HG03060 (cell line): Measurements from ENCODE around the gene MTFMT.
"Not testable (repeated sequence)": the region's sequence is repeated elsewhere in the genome, so short reads cannot be mapped to it uniquely, and the experiment has no call there.

ENCODE experiments used
- ATAC-seq: cut with Tn5 transposase; IDR thresholded peaks from one replicate; pipeline ENCODE4 v1.9.1; 2021; ENCODE audit warnings: low read depth, moderate number of reproducible peaks; ENCODE audit not compliant: unreplicated experiment

MTFMT gene

GRCh38 chr15:65028921-65029735 lies at the start of gene MTFMT:
Gene MTFMT, minus strand, starts transcription at chr15:65029639. Its CDS starts 26 bp downstream, at chr15:65029613.
- ATAC-seq, result no peak

GRCh38 chr15:65077981-65078352 lies 48.5 kb upstream of the MTFMT start:
- ATAC-seq, result no peak

GRCh38 chr15:65077291-65077980 lies 48.0 kb upstream of the MTFMT start:
- ATAC-seq, result no peak

DNA sequence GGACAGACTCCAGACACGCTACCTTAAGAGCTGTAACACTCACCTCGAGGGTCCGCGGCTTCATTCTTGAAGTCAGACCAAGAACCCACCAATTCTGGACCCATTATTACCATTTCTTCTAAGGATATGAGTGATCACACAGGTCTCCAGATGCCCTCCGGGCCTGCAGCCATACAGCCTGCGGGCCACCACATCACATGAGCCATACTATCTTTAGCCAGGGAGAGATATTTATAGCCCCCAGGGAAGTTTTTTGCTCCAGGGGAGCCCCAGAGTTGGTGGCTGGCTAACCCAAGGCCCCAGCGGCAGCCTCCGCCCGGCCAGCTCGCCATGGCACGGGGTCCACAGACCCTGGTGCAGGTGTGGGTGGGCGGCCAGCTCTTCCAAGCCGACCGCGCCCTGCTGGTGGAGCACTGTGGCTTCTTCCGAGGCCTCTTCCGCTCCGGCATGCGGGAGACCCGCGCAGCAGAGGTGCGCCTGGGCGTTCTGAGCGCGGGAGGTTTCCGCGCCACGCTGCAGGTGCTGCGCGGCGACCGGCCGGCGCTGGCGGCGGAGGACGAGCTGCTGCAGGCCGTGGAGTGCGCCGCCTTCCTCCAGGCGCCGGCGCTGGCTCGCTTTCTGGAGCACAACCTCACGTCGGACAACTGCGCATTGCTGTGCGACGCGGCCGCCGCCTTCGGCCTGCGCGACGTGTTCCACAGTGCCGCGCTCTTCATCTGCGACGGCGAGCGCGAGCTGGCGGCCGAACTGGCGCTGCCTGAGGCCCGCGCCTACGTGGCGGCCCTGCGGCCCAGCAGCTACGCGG lies 47.2 kb upstream of the MTFMT start, which contains the start of gene KBTBD13:
Gene KBTBD13 (plus strand): TSS at position 261 of the 805 bp plus-strand sequence. CDS start 70 bp downstream, at position 331.
- ATAC-seq, result no peak

DNA sequence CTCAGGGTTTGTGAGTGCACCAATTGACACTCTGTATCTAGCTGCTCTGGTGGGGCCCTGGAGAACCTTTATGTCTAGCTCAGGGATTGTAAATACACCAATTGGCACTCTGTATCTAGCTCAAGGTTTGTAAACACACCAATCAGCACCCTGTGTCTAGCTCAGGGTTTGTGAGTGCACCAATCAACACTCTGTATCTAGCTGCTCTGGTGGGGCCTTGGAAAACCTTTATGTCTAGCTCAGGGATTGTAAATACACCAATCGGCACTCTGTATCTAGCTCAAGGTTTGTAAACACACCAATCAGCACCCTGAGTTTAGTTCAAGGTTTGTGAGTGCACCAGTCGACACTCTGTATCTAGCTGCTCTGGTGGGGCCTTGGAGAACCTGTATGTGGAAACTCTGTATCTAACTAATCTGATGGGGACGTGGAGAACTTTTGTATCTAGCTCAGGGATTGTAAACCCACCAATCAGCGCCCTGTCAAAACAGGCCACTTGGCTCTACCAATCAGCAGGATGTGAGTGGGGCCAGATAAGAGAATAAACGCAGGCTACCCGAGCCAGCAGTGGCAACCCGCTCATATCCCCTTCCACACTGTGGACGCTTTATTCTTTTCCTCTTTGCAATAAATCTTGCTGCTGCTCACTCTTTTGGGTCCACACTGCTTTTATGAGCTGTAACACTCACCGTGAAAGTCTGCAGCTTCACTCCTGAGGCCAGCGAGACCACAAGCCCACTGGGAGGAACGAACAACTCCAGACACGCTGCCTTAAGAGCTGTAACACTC lies 46.4 kb upstream of the MTFMT start:
- ATAC-seq, result not testable (repeated sequence)

DNA sequence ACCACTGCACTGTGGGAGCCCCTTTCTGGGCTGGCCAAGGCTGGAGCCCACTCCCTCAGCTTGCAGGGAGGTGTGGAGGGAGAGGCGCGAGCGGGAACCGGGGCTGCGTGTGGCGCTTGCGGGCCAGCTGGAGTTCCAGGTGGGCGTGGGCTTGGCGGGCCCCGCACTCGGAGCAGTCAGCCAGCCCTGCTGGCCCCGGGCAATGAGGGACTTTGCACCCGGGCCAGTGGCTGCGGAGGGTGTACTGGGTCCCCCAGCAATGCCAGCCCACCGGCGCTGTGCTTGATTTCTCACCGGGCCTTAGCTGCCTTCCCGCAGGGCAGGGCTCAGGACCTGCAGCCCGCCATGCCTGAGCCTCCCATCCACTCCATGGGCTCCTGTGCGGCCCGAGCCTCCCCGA lies 45.5 kb upstream of the MTFMT start:
- not testable (repeated sequence) for ATAC-seq

- ATAC-seq, result no peak
Measured at GRCh38 chr15:65072617-65073016, 43.2 kb upstream of the MTFMT start.

DNA sequence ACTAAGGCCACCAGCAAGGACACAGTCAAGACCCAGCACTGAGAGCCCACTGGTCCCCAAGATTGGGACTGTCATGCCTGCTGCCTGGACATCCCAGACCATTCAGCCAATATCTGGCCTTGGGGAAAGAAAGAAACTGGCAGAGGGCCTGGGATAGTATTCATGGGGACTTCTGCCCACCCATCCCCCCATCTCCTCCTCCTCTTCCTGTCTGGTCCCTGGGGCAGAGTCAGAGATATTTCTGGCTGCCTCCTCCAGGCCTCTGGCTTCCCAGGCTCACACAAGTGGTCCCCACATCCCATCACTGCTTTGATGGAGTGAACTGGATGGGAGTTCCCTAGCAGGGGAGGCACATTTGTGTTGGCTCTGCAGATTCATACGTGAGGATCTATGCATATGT lies 42.6 kb upstream of the MTFMT start:
- ATAC-seq, result no peak

DNA sequence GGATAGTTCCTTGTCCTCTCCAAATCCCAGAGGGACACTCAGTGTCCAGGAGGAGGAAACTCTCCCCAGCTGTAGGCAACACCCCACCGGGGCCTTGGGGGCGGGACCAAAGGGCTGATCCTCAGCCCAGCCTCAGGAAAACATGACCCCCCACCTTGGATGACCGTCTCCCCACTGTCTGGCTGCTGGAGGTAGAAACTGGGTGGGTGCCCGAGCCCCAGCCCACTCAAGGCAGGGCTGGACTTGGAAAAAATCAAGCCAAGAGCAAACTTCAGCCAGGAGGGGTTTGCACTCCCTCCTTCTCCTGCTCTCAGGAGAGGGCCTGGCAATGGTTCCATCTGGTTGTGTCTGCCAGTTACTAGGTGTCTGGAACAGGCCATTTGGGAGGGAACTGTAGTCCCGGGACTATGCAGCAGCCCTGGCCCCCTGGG lies 42.0 kb upstream of the MTFMT start:
- no peak for ATAC-seq

DNA sequence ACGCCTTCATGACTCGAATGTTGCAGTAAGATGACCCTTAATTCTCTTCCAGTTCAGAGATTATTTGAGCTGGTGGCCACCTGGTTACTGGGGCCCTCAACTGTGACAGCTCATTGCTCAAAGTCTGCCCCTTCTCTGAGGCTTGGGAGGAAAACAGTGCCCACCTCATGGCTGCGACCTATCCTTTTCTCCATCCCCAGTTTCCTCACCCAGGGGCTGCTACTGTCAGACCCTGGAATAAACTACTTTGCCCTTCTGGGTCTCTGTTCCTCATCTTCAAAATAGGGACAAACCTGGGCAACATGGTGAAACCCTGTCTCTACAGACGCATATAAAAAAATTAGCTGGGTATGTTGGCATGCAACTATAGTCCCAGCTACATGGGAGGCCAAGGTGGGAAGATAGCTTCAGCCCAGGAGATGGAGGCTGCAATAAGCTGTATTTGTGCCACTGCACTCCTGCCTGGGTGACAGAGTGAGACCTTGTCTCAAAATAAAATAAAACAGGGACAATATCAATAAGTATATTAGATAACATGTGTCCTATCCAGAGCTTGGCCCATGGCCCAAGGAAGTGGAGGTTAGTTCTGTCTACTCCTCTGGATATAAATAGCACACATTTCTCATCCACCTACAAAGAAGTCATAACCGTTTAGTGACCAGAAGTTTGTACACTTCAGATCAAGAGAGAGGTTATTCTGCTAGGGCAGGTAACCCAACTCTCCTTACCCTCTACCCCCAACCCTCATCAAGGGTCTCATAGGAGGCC lies 40.5 kb upstream of the MTFMT start:
- ATAC-seq, result no peak

DNA sequence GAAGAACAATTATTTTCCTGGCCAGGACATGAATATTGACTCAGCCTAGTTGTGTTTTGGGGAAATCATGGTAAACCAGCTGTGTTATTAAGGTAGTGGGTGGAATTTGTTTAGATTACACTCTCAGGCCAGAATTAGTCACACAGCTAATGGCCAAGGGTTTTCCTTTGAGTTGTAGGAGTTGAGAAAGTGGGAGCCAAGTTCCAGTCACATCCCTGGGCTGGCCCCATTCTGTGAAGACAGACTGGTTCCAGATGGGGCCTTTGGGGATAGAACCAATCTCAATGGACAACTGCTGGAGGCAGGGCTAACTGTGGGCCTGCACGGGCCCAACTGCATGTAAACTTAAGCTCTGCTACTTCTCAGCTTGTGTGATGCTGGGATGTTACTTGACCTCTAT lies 39.7 kb upstream of the MTFMT start:
- no peak for ATAC-seq

GRCh38 chr15:65068403-65068788 lies 39.0 kb upstream of the MTFMT start:
- ATAC-seq, result no peak

DNA sequence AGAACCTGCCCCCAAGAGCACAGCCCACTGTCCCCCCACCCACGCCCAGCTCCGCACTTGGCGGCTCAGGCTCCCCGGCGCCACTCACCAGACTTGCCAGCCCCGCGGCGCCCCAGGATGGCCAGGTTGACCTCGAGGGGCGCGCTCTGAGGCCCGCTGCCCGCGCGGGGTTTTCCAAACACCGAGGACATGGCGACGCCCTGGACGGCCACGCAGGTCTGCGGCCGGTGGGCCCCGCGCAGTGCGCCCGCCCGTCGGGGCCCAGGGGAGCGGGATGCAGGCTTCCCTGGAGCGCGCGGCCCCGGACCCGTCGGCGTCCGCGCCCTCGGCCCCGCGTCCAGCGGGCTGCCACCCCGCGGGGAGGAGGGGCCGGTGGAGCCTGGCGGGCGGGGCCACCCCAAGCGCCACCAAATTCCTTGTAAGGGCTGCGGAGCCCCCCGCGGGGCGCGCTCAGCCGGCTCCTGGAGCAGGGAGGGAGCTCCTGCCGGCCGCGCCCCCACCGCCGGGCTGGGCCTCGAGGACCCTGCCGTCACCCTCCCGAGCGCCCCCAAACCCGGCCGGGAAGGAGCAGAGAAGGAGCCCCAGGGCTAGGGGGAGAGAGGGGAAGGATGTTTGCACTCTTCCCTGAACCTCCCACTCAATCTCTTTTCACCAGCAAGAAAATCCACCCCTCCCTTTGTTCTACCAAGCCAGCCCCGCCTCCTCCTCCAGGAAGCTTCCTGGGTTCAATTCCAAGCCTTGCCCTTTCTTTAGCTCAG lies 38.4 kb upstream of the MTFMT start, which contains the start of gene RASL12:
Gene RASL12 (minus strand): TSS at position 347 of the 758 bp plus-strand sequence. CDS start 156 bp downstream, at position 191.
- no peak for ATAC-seq

DNA sequence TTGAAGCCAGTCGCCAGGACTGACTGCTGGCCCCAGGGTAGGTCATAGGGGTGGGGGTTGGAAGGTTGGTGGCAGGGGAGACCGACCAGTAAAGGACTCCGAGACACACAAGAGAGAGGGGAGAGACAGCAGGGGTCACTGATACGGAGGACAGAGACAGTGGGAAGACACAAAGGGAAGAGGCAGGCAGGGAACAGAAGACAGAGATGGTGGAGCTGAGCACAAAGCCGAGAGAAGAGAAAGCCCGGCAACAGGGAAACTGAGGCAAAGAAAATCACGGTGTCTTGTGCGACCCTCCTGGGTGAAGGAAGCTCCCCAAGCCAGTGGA lies 37.8 kb upstream of the MTFMT start:
- ATAC-seq, result no peak

DNA sequence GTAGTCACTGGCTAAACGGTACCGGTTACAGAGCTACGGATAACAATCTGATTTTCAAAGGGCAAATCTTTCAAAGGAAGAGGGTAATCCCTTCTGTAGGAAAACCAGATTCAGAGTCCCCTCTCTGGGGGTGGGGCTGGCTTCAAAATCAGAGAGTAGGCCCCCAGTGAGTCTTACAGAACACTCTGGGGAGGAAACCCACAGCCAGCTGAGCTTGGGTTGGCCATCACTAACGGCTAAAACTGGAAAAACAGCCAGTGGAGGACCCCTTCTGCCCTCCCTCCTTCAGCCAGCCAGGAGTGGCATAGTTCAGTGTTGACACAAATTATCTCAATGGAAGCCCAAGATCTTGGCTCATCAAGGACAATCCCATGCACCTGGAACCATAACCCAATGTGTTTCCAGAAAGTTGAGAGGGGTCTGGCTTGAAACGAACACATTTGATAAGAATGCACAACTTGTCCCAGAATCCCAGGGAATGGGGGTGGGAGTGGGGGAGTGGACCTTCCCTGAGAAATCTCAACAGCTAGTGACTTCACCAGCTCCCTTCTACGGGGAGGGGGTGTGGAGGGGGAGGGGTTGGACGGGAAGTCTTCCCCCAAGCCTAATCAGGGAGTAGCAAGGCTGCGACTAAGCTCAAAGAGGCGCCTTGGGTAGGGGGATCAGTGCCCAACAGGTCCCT lies 37.3 kb upstream of the MTFMT start:
- no peak for ATAC-seq

GRCh38 chr15:65066001-65066634 lies 36.7 kb upstream of the MTFMT start:
- no peak for ATAC-seq

DNA sequence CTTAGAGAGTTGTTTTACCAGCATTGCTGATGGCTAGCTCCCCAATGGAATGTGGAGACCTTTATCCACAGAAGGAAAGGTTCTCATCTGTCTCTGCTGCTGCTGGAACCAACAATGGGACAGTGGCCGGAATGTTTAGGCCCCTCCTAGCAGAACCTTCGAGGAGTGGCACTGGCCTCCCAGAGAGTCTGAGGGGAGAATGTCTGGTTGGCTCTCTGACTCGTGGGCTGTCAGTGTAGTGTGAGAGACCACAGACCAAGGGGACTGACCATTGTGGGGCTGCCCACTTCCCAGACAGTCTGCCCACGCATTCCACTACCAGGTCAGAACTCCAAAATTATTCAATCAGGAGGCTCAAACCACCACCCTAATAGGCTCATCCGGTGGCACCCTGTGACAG lies 33.3 kb upstream of the MTFMT start:
- no peak for ATAC-seq

- ATAC-seq, result no peak
Measured at GRCh38 chr15:65062061-65062460, 32.6 kb upstream of the MTFMT start.
